IMR-90 (cell line): ENCODE data around the gene NUP54. TPM values are rescaled to one million over a fixed set of nuclear protein-coding genes. Genes with fewer than 3 reads are reported as not detected.

Experiments
- ATAC-seq: fragments of 200-7000 bp; cut with Tn5 transposase; 2 replicates; pipeline ENCODE4 v1.9.1; 2020; ENCODE audit warnings: low read depth, mild to moderate bottlenecking, moderate library complexity
- BruUV-seq: library from RNA; stranded (reverse); fragments of 400-500 nt; replicated peaks from 2 replicates; lab custom pipeline; 2021; lab: Mats Ljungman, UMichigan
- CTCF ChIA-PET: fragments of 300-600 bp; formaldehyde crosslinking; extraction: SDS; loops from one replicate; lab custom pipeline; 2021; ENCODE audit warnings: antibody characterized with exemption; lab: Yijun Ruan, JAX
- POLR2A ChIA-PET: fragments of 300-600 bp; sonication (Branson Sonifier 250); formaldehyde crosslinking; loops from one replicate; lab custom pipeline; 2022; ENCODE audit warnings: antibody characterized with exemption; ENCODE audit not compliant: unreplicated experiment; lab: Charles Lee
- DNase-seq: peaks from one replicate; pipeline ENCODE4 v3.0.0; 2013
- H2AFZ ChIP-seq: replicated peaks from 2 replicates; pipeline ENCODE3; 2013; ENCODE audit warnings: low read length, mild to moderate bottlenecking; ENCODE audit not compliant: poor library complexity
- H2AK5ac ChIP-seq: 2 replicates; pipeline ENCODE4 v1.6.1; 2013; ENCODE audit warnings: low read depth, low read length, inconsistent platforms
- H2AK9ac ChIP-seq: replicated peaks from 2 replicates; pipeline ENCODE3; 2013; ENCODE audit warnings: mild to moderate bottlenecking, low read depth, low read length, moderate library complexity; ENCODE audit not compliant: poor library complexity
- H2BK120ac ChIP-seq: 2 replicates; pipeline ENCODE4 v1.6.1; 2013; ENCODE audit warnings: low read depth, low read length, inconsistent platforms
- H2BK15ac ChIP-seq: 3 replicates; pipeline ENCODE4 v1.6.1; 2013; ENCODE audit warnings: low read depth, low read length, inconsistent platforms
- H2BK20ac ChIP-seq: 2 replicates; pipeline ENCODE4 v1.6.1; 2013; ENCODE audit warnings: low read depth, mild to moderate bottlenecking, inconsistent platforms, low read length, moderate library complexity
- H2BK5ac ChIP-seq: 2 replicates; pipeline ENCODE4 v1.6.1; 2013; ENCODE audit warnings: mild to moderate bottlenecking, low read depth, low read length, inconsistent platforms; ENCODE audit not compliant: poor library complexity, severe bottlenecking
- H3K14ac ChIP-seq: replicated peaks from 2 replicates; pipeline ENCODE4 v1.6.1; 2013; ENCODE audit warnings: low read depth, low read length, inconsistent platforms
- H3K18ac ChIP-seq: 2 replicates; pipeline ENCODE4 v1.6.1; 2013; ENCODE audit warnings: low read depth, low read length, control low read depth
- H3K23ac ChIP-seq: 2 replicates; pipeline ENCODE4 v1.6.1; 2013; ENCODE audit warnings: low read depth, low read length, inconsistent platforms
- H3K27ac ChIP-seq: 2 replicates; pipeline ENCODE4 v1.5.1; 2013; ENCODE audit warnings: mild to moderate bottlenecking, control low read depth, low read length; ENCODE audit not compliant: insufficient read depth
- H3K27me3 ChIP-seq: 2 replicates; pipeline ENCODE4 v1.6.1; 2013; ENCODE audit warnings: low read length; ENCODE audit not compliant: control insufficient read depth, insufficient read depth
- H3K36me3 ChIP-seq: 2 replicates; pipeline ENCODE4 v1.6.1; 2013; ENCODE audit warnings: low read length, mixed read lengths; ENCODE audit not compliant: control insufficient read depth, insufficient read depth
- H3K4ac ChIP-seq: 2 replicates; pipeline ENCODE4 v1.6.1; 2013; ENCODE audit warnings: low read depth, low read length, inconsistent platforms
- H3K4me1 ChIP-seq: 2 replicates; pipeline ENCODE4 v1.6.1; 2013; ENCODE audit warnings: low read length, mixed read lengths; ENCODE audit not compliant: control insufficient read depth, insufficient read depth
- H3K4me2 ChIP-seq: 2 replicates; pipeline ENCODE4 v1.6.1; 2013; ENCODE audit warnings: low read depth, mild to moderate bottlenecking, control low read depth, low read length, moderate library complexity
- H3K4me3 ChIP-seq: 2 replicates; pipeline ENCODE4 v1.5.1; 2013; ENCODE audit warnings: low read depth, mild to moderate bottlenecking, control low read depth, low read length, moderate library complexity; ENCODE audit not compliant: insufficient read depth
- H3K56ac ChIP-seq: 2 replicates; pipeline ENCODE4 v1.6.1; 2013; ENCODE audit warnings: low read length, inconsistent platforms; ENCODE audit not compliant: insufficient read depth; ENCODE audit errors: extremely low read depth
- H3K79me1 ChIP-seq, 2 experiments: 2 replicates each; pipeline ENCODE4 v1.6.1; 2013; ENCODE audit warnings: low read length in 2 of 2, inconsistent platforms in 1 of 2, low read depth in 1 of 2
- H3K9ac ChIP-seq: 2 replicates; pipeline ENCODE4 v1.6.1; 2013; ENCODE audit warnings: low read depth, low read length, control low read depth
- H3K9me1 ChIP-seq: 2 replicates; pipeline ENCODE4 v1.6.1; 2013; ENCODE audit warnings: low read length, inconsistent platforms; ENCODE audit not compliant: insufficient read depth
- H3K9me3 ChIP-seq: 2 replicates; pipeline ENCODE4 v1.6.1; 2013; ENCODE audit warnings: low read length; ENCODE audit not compliant: control insufficient read depth, insufficient read depth
- H4K20me1 ChIP-seq: 2 replicates; pipeline ENCODE4 v1.6.1; 2013; ENCODE audit warnings: low read length, inconsistent platforms; ENCODE audit not compliant: insufficient read depth
- H4K5ac ChIP-seq: 2 replicates; pipeline ENCODE4 v1.6.1; 2013; ENCODE audit warnings: mild to moderate bottlenecking, low read depth, low read length, control low read depth
- H4K8ac ChIP-seq, 2 experiments: 2 replicates each; pipeline ENCODE4 v1.6.1; 2013; ENCODE audit warnings: low read depth in 2 of 2, low read length in 2 of 2, control low read depth in 1 of 2, inconsistent platforms in 1 of 2
- H4K91ac ChIP-seq: 2 replicates; pipeline ENCODE4 v1.6.1; 2013; ENCODE audit warnings: low read depth, low read length, inconsistent platforms; ENCODE audit not compliant: insufficient read depth
- BHLHE40 ChIP-seq: fragments of 150-350 bp; IDR thresholded peaks from 2 replicates; pipeline ENCODE4 v1.6.1; 2016; ENCODE audit warnings: mild to moderate bottlenecking, low read depth, low read length
- CEBPB ChIP-seq: IDR thresholded peaks from 2 replicates; pipeline ENCODE4 v1.6.1; 2012; ENCODE audit warnings: low read depth, low read length, improper control_type of control experiment
- CHD1 ChIP-seq: IDR thresholded peaks from 2 replicates; pipeline ENCODE4 v1.6.1; 2012; ENCODE audit warnings: low read depth, low read length, improper control_type of control experiment
- FOS ChIP-seq: fragments of 150-350 bp; IDR thresholded peaks from 2 replicates; pipeline ENCODE4 v1.6.1; 2016; ENCODE audit warnings: low read depth, low read length
- MXI1 ChIP-seq: IDR thresholded peaks from 2 replicates; pipeline ENCODE4 v1.6.1; 2012; ENCODE audit warnings: low read depth, mild to moderate bottlenecking, low read length, moderate library complexity, borderline replicate concordance
- WGBS, 2 experiments: methylation state at CpG; one replicate each; pipeline versions ENCODE4 v1.1.5 to v1.1.7; 2013; ENCODE audit warnings: missing lambda C conversion rate in 2 of 2; ENCODE audit not compliant: insufficient read length in 1 of 2; ENCODE audit errors: extremely low coverage in 2 of 2; 5-methylcytosine and 5-hydroxymethylcytosine counted together
- dilution Hi-C: fragments of 300-500 bp; cut with HindIII; formaldehyde crosslinking; loops from one replicate; pipeline ENCODE4 v1.14.3; 2018; ENCODE audit warnings: low sequenced_read_pairs; ENCODE audit not compliant: unreplicated experiment
- in situ Hi-C: fragments of 300-500 bp; cut with MboI; formaldehyde crosslinking; loops from 3 replicates; pipeline ENCODE4 v1.14.3; 2019; ENCODE audit warnings: low sequenced_read_pairs, inconsistent platforms, mixed read lengths
- intact Hi-C: fragments of 100-400 bp; cut with micrococcal nuclease; formaldehyde crosslinking; loops from 2 replicates; pipeline ENCODE4 v1.10.0; 2022
- polyA plus RNA-seq, 3 experiments: library from polyadenylated mRNA; depleted of rRNA; stranded (reverse); fragments of >200 nt; gene quantifications; 2 replicates each; pipeline ENCODE4 v1.2.3, GENCODE V29; 2012; ENCODE audit warnings: low replicate concordance in 1 of 3
- total RNA-seq: library from RNA; depleted of rRNA; stranded (reverse); fragments of >200 nt; gene quantifications from 2 replicates; pipeline ENCODE4 v1.2.3, GENCODE V29; 2012
- TF ChIP-seq, protein P1 (sequence below): fragments of 150-350 bp; IDR thresholded peaks from 2 replicates; pipeline ENCODE4 v1.6.1; 2016; ENCODE audit warnings: low read depth, mild to moderate bottlenecking, low read length, moderate library complexity, borderline replicate concordance
- TF ChIP-seq, protein P2 (sequence below): conservative IDR thresholded peaks from 2 replicates; pipeline ENCODE4 v1.5.1; 2012; ENCODE audit warnings: mild to moderate bottlenecking, low read depth, low read length, improper control_type of control experiment
- TF ChIP-seq, protein P3 (sequence below): fragments of 150-350 bp; IDR thresholded peaks from 2 replicates; pipeline ENCODE4 v1.6.1; 2017; ENCODE audit warnings: mild to moderate bottlenecking, antibody characterized with exemption, low read length, low read depth

Gene NUP54
- total and polyA plus RNA-seq, 2 of the 4 experiments (the other 2 are of a cell fraction): 24.6 to 44.4 TPM

DNA sequence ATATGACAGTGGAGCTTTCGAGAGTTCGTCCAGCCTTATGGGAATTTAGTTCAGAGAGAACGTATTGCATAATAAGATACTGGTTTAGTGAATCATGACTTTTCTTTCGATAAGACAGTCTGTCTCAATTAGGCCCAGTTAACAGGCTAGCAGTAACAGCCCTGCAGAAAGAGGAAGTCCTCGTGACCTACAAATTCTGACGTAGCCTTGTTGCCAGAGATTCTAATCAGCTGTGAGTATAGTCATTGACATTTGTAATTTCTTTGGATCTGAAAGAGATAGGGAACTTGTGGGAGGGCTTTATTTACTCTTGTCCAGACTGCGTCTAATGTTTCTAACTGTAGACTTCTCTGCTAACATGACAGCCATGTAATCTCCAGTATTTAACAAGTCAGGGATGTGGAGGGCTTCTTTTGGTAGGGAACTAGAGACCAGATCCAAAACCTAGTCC lies 57.9 kb downstream of the NUP54 start:
- H4K5ac ChIP-seq: no peak overlapping the region
- H2BK120ac ChIP-seq: no peak overlapping the region
- no peaks in the 10 kb centered on the region for H3K9me3 ChIP-seq
- H2BK5ac ChIP-seq: peak overlapping the region; percentile 56
- no peak overlapping the region for H3K23ac ChIP-seq
- H2AK9ac ChIP-seq: no peak overlapping the region
- H3K18ac ChIP-seq: no peak overlapping the region
- H3K4me2 ChIP-seq: peak overlapping the region; percentile 17; the same call in 1 of the 2 replicates
- H2BK20ac ChIP-seq: no peak overlapping the region
- in situ Hi-C loops (no loop called here), dilution Hi-C loops (no loop called here), intact Hi-C loops (no loop called here)
- no peak overlapping the region for H3K56ac ChIP-seq
- no peaks in the 10 kb centered on the region for H3K36me3 ChIP-seq
- 50% methylated on average over 2 of the region's 7 CpGs; no CpG with 5 or more reads in 1 of the 2 experiments for WGBS, 2 experiments
- no peak overlapping the region for H3K4me3 ChIP-seq
- no peak overlapping the region for H4K8ac ChIP-seq
- no peak overlapping the region for H2BK15ac ChIP-seq
- peak; percentile 94 for DNase-seq
- no peak overlapping the region for H3K9ac ChIP-seq
- peaks cover 2% of the 10 kb centered on the region; the same call in 1 of the 2 replicates for H3K27me3 ChIP-seq
- ChIA-PET POLR2A (interaction anchor here (0.6 kb wide), 1 partner anchor 112 kb away, joined by 6 read pairs; no protein-coding TSS in a partner anchor), CTCF (no interaction called here)
- no peak overlapping the region for H4K91ac ChIP-seq
- 0 out of 2 replicates have a peak overlapping the region, but pooled peaks have one; percentile 30 for H3K14ac ChIP-seq
- H2AK5ac ChIP-seq: no peak overlapping the region
- H4K20me1 ChIP-seq: no peaks in the 10 kb centered on the region
- H3K4ac ChIP-seq: no peak overlapping the region
- peak overlapping the region; percentile 53; the same call in 1 of the 2 replicates for H3K27ac ChIP-seq
- TF ChIP-seq, protein P1, sequence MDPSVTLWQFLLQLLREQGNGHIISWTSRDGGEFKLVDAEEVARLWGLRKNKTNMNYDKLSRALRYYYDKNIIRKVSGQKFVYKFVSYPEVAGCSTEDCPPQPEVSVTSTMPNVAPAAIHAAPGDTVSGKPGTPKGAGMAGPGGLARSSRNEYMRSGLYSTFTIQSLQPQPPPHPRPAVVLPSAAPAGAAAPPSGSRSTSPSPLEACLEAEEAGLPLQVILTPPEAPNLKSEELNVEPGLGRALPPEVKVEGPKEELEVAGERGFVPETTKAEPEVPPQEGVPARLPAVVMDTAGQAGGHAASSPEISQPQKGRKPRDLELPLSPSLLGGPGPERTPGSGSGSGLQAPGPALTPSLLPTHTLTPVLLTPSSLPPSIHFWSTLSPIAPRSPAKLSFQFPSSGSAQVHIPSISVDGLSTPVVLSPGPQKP: no peak
- TF ChIP-seq, protein P2, sequence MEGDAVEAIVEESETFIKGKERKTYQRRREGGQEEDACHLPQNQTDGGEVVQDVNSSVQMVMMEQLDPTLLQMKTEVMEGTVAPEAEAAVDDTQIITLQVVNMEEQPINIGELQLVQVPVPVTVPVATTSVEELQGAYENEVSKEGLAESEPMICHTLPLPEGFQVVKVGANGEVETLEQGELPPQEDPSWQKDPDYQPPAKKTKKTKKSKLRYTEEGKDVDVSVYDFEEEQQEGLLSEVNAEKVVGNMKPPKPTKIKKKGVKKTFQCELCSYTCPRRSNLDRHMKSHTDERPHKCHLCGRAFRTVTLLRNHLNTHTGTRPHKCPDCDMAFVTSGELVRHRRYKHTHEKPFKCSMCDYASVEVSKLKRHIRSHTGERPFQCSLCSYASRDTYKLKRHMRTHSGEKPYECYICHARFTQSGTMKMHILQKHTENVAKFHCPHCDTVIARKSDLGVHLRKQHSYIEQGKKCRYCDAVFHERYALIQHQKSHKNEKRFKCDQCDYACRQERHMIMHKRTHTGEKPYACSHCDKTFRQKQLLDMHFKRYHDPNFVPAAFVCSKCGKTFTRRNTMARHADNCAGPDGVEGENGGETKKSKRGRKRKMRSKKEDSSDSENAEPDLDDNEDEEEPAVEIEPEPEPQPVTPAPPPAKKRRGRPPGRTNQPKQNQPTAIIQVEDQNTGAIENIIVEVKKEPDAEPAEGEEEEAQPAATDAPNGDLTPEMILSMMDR: no peak
- TF ChIP-seq MXI1 (no peak), CHD1 (no peak), CEBPB (peak; percentile 97), FOS (peak; percentile 45; the same call in 1 of the 2 replicates), BHLHE40 (peak; percentile 26; the same call in 1 of the 2 replicates)
- TF ChIP-seq, protein P3, sequence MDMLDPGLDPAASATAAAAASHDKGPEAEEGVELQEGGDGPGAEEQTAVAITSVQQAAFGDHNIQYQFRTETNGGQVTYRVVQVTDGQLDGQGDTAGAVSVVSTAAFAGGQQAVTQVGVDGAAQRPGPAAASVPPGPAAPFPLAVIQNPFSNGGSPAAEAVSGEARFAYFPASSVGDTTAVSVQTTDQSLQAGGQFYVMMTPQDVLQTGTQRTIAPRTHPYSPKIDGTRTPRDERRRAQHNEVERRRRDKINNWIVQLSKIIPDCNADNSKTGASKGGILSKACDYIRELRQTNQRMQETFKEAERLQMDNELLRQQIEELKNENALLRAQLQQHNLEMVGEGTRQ: peak; percentile 64
- 0 out of 2 replicates have a peak, but pooled peaks cover 2% of the 10 kb centered on the region for H3K4me1 ChIP-seq
- no peaks in the 10 kb centered on the region for H3K79me1 ChIP-seq
- no peaks in the 10 kb centered on the region for H3K9me1 ChIP-seq
- no peak overlapping the region for H2AFZ ChIP-seq
- no TSS peak for BruUV-seq
- peak; percentile 92 for ATAC-seq
